Measurements from ENCODE around the gene DFFA.

GRCh38 chr1:10498231-10498630 lies 25.9 kb upstream of the DFFA start:
- TF ChIP-seq CTCF (IDR thresholded peaks at IDR 0.05; ENCODE audit: low read depth, low read length, missing input control) (no peak), YY1 (IDR thresholded peaks at IDR 0.05) (no peak), REST (IDR thresholded peaks at IDR 0.05) (no peak), TAF1 (conservative IDR thresholded peaks at IDR 0.05) (no peak), RAD21 (IDR thresholded peaks at IDR 0.05) (no peak), MAX (IDR thresholded peaks at IDR 0.05) (no peak), HNF4G (IDR thresholded peaks at IDR 0.05) (no peak), GABPA (IDR thresholded peaks at IDR 0.05 in 1 of 2, conservative IDR thresholded peaks at IDR 0.05 in 1 of 2) (no peak)
